ENCODE measurements around the gene PCDH18. TPM values are rescaled to one million over a fixed set of nuclear protein-coding genes. Genes with fewer than 3 reads are reported as not detected.

The PCDH18 gene
- total RNA-seq (2014; rRNA removed; shearing (Covaris generic); ENCODE audit: low replicate concordance), result not detected in 2 replicates

- no peaks in the 10 kb centered on the region for H3K79me2 ChIP-seq (ENCODE audit: low read length)
- 0 out of 2 replicates have a peak, but pooled peaks cover 3% of the 10 kb centered on the region for H3K9me3 ChIP-seq (ENCODE audit: low read length)
- H3K36me3 ChIP-seq (ENCODE audit: insufficient read depth, low read length), result no peaks in the 10 kb centered on the region
- H3K4me1 ChIP-seq (ENCODE audit: low read length), result no peaks in the 10 kb centered on the region
- H3K27me3 ChIP-seq (ENCODE audit: low read length), result no peaks in the 10 kb centered on the region
- no peaks in the 10 kb centered on the region for H4K20me1 ChIP-seq (ENCODE audit: insufficient read depth, low read depth, low read length)
- no peak for DNase-seq
- H2AFZ ChIP-seq (ENCODE audit: low read length), result no peak within 1 kb of the TSS
- H3K9ac ChIP-seq (ENCODE audit: low read length), result no peak within 1 kb of the TSS
- H3K9me2 ChIP-seq (replicated peaks; ENCODE audit: insufficient read depth, low read length), result no peaks in the 10 kb centered on the region
- H3K4me3 ChIP-seq (ENCODE audit: low read length), result no peak within 1 kb of the TSS
- no peak within 1 kb of the TSS for H3K4me2 ChIP-seq (ENCODE audit: low read depth, low read length, poor library complexity, severe bottlenecking)
- H3K27ac ChIP-seq (ENCODE audit: low read length), result no peak within 1 kb of the TSS
Measured at GRCh38 chr4:137531986-137532868, at the start of gene PCDH18. PCDH18 (minus strand) TSS chr4:137532494; CDS start chr4:137532088, 406 bp downstream.

GRCh38 chr4:137576446-137576845, 44.2 kb upstream of the PCDH18 start:
- Histone ChIP-seq H3K4me3 (ENCODE audit: low read length) (no peak overlapping the region), H3K4me2 (ENCODE audit: low read depth, low read length, poor library complexity, severe bottlenecking) (no peak overlapping the region), H3K9me2 (replicated peaks; ENCODE audit: insufficient read depth, low read length) (no peaks in the 10 kb centered on the region), H3K9ac (ENCODE audit: low read length) (no peak overlapping the region), H3K36me3 (ENCODE audit: insufficient read depth, low read length) (no peaks in the 10 kb centered on the region), H3K27me3 (ENCODE audit: low read length) (no peaks in the 10 kb centered on the region), H4K20me1 (ENCODE audit: insufficient read depth, low read depth, low read length) (no peaks in the 10 kb centered on the region), H3K4me1 (ENCODE audit: low read length) (no peaks in the 10 kb centered on the region), H3K9me3 (ENCODE audit: low read length) (peaks cover 2% of the 10 kb centered on the region), H2AFZ (ENCODE audit: low read length) (no peak overlapping the region), H3K27ac (ENCODE audit: low read length) (no peak overlapping the region), H3K79me2 (ENCODE audit: low read length) (no peaks in the 10 kb centered on the region)
- DNase-seq, result no peak

- Histone ChIP-seq H3K27ac (ENCODE audit: low read length) (no peak overlapping the region), H3K4me2 (ENCODE audit: low read depth, low read length, poor library complexity, severe bottlenecking) (no peak overlapping the region), H4K20me1 (ENCODE audit: insufficient read depth, low read depth, low read length) (no peaks in the 10 kb centered on the region), H3K27me3 (ENCODE audit: low read length) (no peaks in the 10 kb centered on the region), H3K9ac (ENCODE audit: low read length) (no peak overlapping the region), H3K9me3 (ENCODE audit: low read length) (peaks cover 2% of the 10 kb centered on the region), H2AFZ (ENCODE audit: low read length) (no peak overlapping the region), H3K4me3 (ENCODE audit: low read length) (no peak overlapping the region), H3K9me2 (replicated peaks; ENCODE audit: insufficient read depth, low read length) (no peaks in the 10 kb centered on the region), H3K36me3 (ENCODE audit: insufficient read depth, low read length) (no peaks in the 10 kb centered on the region), H3K79me2 (ENCODE audit: low read length) (no peaks in the 10 kb centered on the region), H3K4me1 (ENCODE audit: low read length) (no peaks in the 10 kb centered on the region)
- no peak for DNase-seq
Measured at GRCh38 chr4:137572647-137573046, 40.4 kb upstream of the PCDH18 start.

- no peak for DNase-seq
- H3K36me3 ChIP-seq (ENCODE audit: insufficient read depth, low read length), result no peaks in the 10 kb centered on the region
- no peak overlapping the region for H3K4me2 ChIP-seq (ENCODE audit: low read depth, low read length, poor library complexity, severe bottlenecking)
- H3K9me3 ChIP-seq (ENCODE audit: low read length), result peaks cover 2% of the 10 kb centered on the region
- H4K20me1 ChIP-seq (ENCODE audit: insufficient read depth, low read depth, low read length), result no peaks in the 10 kb centered on the region
- H3K9ac ChIP-seq (ENCODE audit: low read length), result no peak overlapping the region
- H3K4me3 ChIP-seq (ENCODE audit: low read length), result no peak overlapping the region
- no peaks in the 10 kb centered on the region for H3K4me1 ChIP-seq (ENCODE audit: low read length)
- H3K79me2 ChIP-seq (ENCODE audit: low read length), result no peaks in the 10 kb centered on the region
- H2AFZ ChIP-seq (ENCODE audit: low read length), result no peak overlapping the region
- no peaks in the 10 kb centered on the region for H3K9me2 ChIP-seq (replicated peaks; ENCODE audit: insufficient read depth, low read length)
- no peaks in the 10 kb centered on the region for H3K27me3 ChIP-seq (ENCODE audit: low read length)
- no peak overlapping the region for H3K27ac ChIP-seq (ENCODE audit: low read length)
Measured at GRCh38 chr4:137572163-137572562, 39.9 kb upstream of the PCDH18 start.

- Histone ChIP-seq H2AFZ (ENCODE audit: low read length) (no peak overlapping the region), H3K9me3 (ENCODE audit: low read length) (no peaks in the 10 kb centered on the region), H3K9me2 (replicated peaks; ENCODE audit: insufficient read depth, low read length) (no peaks in the 10 kb centered on the region), H3K27ac (ENCODE audit: low read length) (no peak overlapping the region), H3K79me2 (ENCODE audit: low read length) (no peaks in the 10 kb centered on the region), H4K20me1 (ENCODE audit: insufficient read depth, low read depth, low read length) (no peaks in the 10 kb centered on the region), H3K4me3 (ENCODE audit: low read length) (no peak overlapping the region), H3K27me3 (ENCODE audit: low read length) (no peaks in the 10 kb centered on the region), H3K4me1 (ENCODE audit: low read length) (no peaks in the 10 kb centered on the region), H3K9ac (ENCODE audit: low read length) (no peak overlapping the region), H3K36me3 (ENCODE audit: insufficient read depth, low read length) (no peaks in the 10 kb centered on the region), H3K4me2 (ENCODE audit: low read depth, low read length, poor library complexity, severe bottlenecking) (no peak overlapping the region)
- no peak for DNase-seq
Measured at GRCh38 chr4:137559801-137560200, 27.5 kb upstream of the PCDH18 start.

- no peak overlapping the region for H2AFZ ChIP-seq (ENCODE audit: low read length)
- H3K4me1 ChIP-seq (ENCODE audit: low read length), result no peaks in the 10 kb centered on the region
- no peak overlapping the region for H3K9ac ChIP-seq (ENCODE audit: low read length)
- H3K36me3 ChIP-seq (ENCODE audit: insufficient read depth, low read length), result no peaks in the 10 kb centered on the region
- DNase-seq, result no peak
- H3K9me2 ChIP-seq (replicated peaks; ENCODE audit: insufficient read depth, low read length), result no peaks in the 10 kb centered on the region
- no peak overlapping the region for H3K4me2 ChIP-seq (ENCODE audit: low read depth, low read length, poor library complexity, severe bottlenecking)
- no peaks in the 10 kb centered on the region for H3K79me2 ChIP-seq (ENCODE audit: low read length)
- no peak overlapping the region for H3K27ac ChIP-seq (ENCODE audit: low read length)
- no peaks in the 10 kb centered on the region for H3K9me3 ChIP-seq (ENCODE audit: low read length)
- no peaks in the 10 kb centered on the region for H3K27me3 ChIP-seq (ENCODE audit: low read length)
- H3K4me3 ChIP-seq (ENCODE audit: low read length), result no peak overlapping the region
- no peaks in the 10 kb centered on the region for H4K20me1 ChIP-seq (ENCODE audit: insufficient read depth, low read depth, low read length)
Measured at GRCh38 chr4:137558951-137559350, 26.7 kb upstream of the PCDH18 start.

GRCh38 chr4:137545461-137545861, 13.2 kb upstream of the PCDH18 start:
- no peaks in the 10 kb centered on the region for H4K20me1 ChIP-seq (ENCODE audit: insufficient read depth, low read depth, low read length)
- no peak overlapping the region for H3K9ac ChIP-seq (ENCODE audit: low read length)
- DNase-seq, result no peak
- H2AFZ ChIP-seq (ENCODE audit: low read length), result no peak overlapping the region
- H3K9me3 ChIP-seq (ENCODE audit: low read length), result peaks cover under 1% of the 10 kb centered on the region; the same call in 1 of the 2 replicates
- no peaks in the 10 kb centered on the region for H3K9me2 ChIP-seq (replicated peaks; ENCODE audit: insufficient read depth, low read length)
- no peak overlapping the region for H3K4me3 ChIP-seq (ENCODE audit: low read length)
- H3K27me3 ChIP-seq (ENCODE audit: low read length), result no peaks in the 10 kb centered on the region
- H3K79me2 ChIP-seq (ENCODE audit: low read length), result no peaks in the 10 kb centered on the region
- no peaks in the 10 kb centered on the region for H3K4me1 ChIP-seq (ENCODE audit: low read length)
- H3K36me3 ChIP-seq (ENCODE audit: insufficient read depth, low read length), result no peaks in the 10 kb centered on the region
- no peak overlapping the region for H3K4me2 ChIP-seq (ENCODE audit: low read depth, low read length, poor library complexity, severe bottlenecking)
- no peak overlapping the region for H3K27ac ChIP-seq (ENCODE audit: low read length)

- no peak for DNase-seq
- H3K4me2 ChIP-seq (ENCODE audit: low read depth, low read length, poor library complexity, severe bottlenecking), result no peak overlapping the region
- no peaks in the 10 kb centered on the region for H3K36me3 ChIP-seq (ENCODE audit: insufficient read depth, low read length)
- no peaks in the 10 kb centered on the region for H3K9me2 ChIP-seq (replicated peaks; ENCODE audit: insufficient read depth, low read length)
- no peaks in the 10 kb centered on the region for H4K20me1 ChIP-seq (ENCODE audit: insufficient read depth, low read depth, low read length)
- H3K27me3 ChIP-seq (ENCODE audit: low read length), result no peaks in the 10 kb centered on the region
- H3K4me3 ChIP-seq (ENCODE audit: low read length), result no peak overlapping the region
- H2AFZ ChIP-seq (ENCODE audit: low read length), result no peak overlapping the region
- H3K9ac ChIP-seq (ENCODE audit: low read length), result no peak overlapping the region
- H3K9me3 ChIP-seq (ENCODE audit: low read length), result peaks cover 3% of the 10 kb centered on the region; the same call in 1 of the 2 replicates
- H3K4me1 ChIP-seq (ENCODE audit: low read length), result no peaks in the 10 kb centered on the region
- no peak overlapping the region for H3K27ac ChIP-seq (ENCODE audit: low read length)
- no peaks in the 10 kb centered on the region for H3K79me2 ChIP-seq (ENCODE audit: low read length)
Measured at GRCh38 chr4:137543648-137544047, 11.4 kb upstream of the PCDH18 start.
